ENCODE results near the gene PPP1CB. TPM values are rescaled to one million over a fixed set of nuclear protein-coding genes. Genes with fewer than 3 reads are reported as not detected.
A peak's percentile ranks its signal among the peaks of the same experiment; 100 is the strongest.

Gene PPP1CB
- total and polyA plus RNA-seq, 10 of the 15 experiments (the other 5 are each of a cell fraction or from before 2014, with no cell fraction given) = 37.5 to 176 (median 84.9) TPM

GRCh38 chr2:28716265-28716865, 35.3 kb upstream of the PPP1CB start (continued):
- TF ChIP-seq ZBTB33 (IDR thresholded peaks at IDR 0.05) (no peak), NFYA (IDR thresholded peaks at IDR 0.05; ENCODE audit: borderline replicate concordance, low read depth, low read length) (no peak), EED (IDR thresholded peaks at IDR 0.05; ENCODE audit: low read depth) (0 out of 2 replicates have a peak, but pooled peaks have one; percentile 49), CEBPB (IDR thresholded peaks at IDR 0.05; ENCODE audit: borderline replicate concordance in 1 of 2, low read depth in 2 of 2, low read length in 2 of 2) (no peak), CHD1 (IDR thresholded peaks at IDR 0.05; ENCODE audit: low read depth, low read length) (no peak), ZSCAN29 (IDR thresholded peaks at IDR 0.05) (no peak), HSF1 (IDR thresholded peaks at IDR 0.05; ENCODE audit: low read depth, low read length) (no peak), PML (IDR thresholded peaks at IDR 0.05; ENCODE audit: low read length) (no peak), PAX5 (IDR thresholded peaks at IDR 0.05; ENCODE audit: borderline replicate concordance, low read depth, low read length) (0 out of 2 replicates have a peak, but pooled peaks have one; percentile 16), SPI1 (IDR thresholded peaks at IDR 0.05; ENCODE audit: borderline replicate concordance, insufficient read depth, low read depth, low read length) (peak; percentile 14; the same call in 1 of the 2 replicates), RAD51 (IDR thresholded peaks at IDR 0.05) (peak; percentile 47; the same call in 1 of the 2 replicates), ATF2 (IDR thresholded peaks at IDR 0.05; ENCODE audit: low read length) (peak; percentile 15; the same call in 1 of the 2 replicates), IKZF1 (conservative IDR thresholded peaks at IDR 0.05) (0 out of 2 replicates have a peak, but pooled peaks have one; percentile 20), HDGF (IDR thresholded peaks at IDR 0.05) (no peak), ATF7 (IDR thresholded peaks at IDR 0.05; ENCODE audit: low read depth) (peak; percentile 80), RFX5 (IDR thresholded peaks at IDR 0.05; ENCODE audit: low read depth, low read length) (no peak), TCF12 (IDR thresholded peaks at IDR 0.05; ENCODE audit: low read depth, low read length) (no peak)

All from GM12878 (cell line).